Hepatocyte (in vitro differentiated cells): ENCODE results near the gene ZDHHC7. TPM values are rescaled to one million over a fixed set of nuclear protein-coding genes. Genes with fewer than 3 reads are reported as not detected.

Experiments used
- DNase-seq: peaks from one replicate; pipeline ENCODE4 v3.0.0-alpha.2; 2016; ENCODE audit warnings: low spot score
- H2AFZ ChIP-seq: fragments of 200-600 bp; sonication (generic); 2 replicates; pipeline ENCODE4 v1.6.0; 2016; ENCODE audit warnings: antibody characterized with exemption, mild to moderate bottlenecking
- H3K27ac ChIP-seq: fragments of 200-600 bp; sonication (generic); 2 replicates; pipeline ENCODE4 v1.5.1; 2016; ENCODE audit warnings: mild to moderate bottlenecking
- H3K27me3 ChIP-seq: fragments of 200-600 bp; sonication (generic); 2 replicates; pipeline ENCODE4 v1.6.1; 2016
- H3K36me3 ChIP-seq: fragments of 200-600 bp; sonication (generic); replicated peaks from 2 replicates; pipeline ENCODE4 v1.5.1; 2016; ENCODE audit warnings: low read depth; ENCODE audit not compliant: insufficient read depth
- H3K4me1 ChIP-seq: fragments of 200-600 bp; sonication (generic); 2 replicates; pipeline ENCODE4 v1.5.1; 2016; ENCODE audit warnings: mild to moderate bottlenecking, moderate library complexity; ENCODE audit not compliant: insufficient read depth
- H3K4me2 ChIP-seq: fragments of 200-600 bp; sonication (generic); 2 replicates; pipeline ENCODE4 v1.6.0; 2016
- H3K4me3 ChIP-seq: fragments of 200-600 bp; sonication (generic); 2 replicates; pipeline ENCODE4 v1.5.1; 2016; ENCODE audit warnings: mild to moderate bottlenecking
- H3K79me2 ChIP-seq: fragments of 200-600 bp; sonication (generic); 2 replicates; pipeline ENCODE4 v1.6.0; 2017; ENCODE audit warnings: mild to moderate bottlenecking
- H3K9me2 ChIP-seq: fragments of 200-600 bp; sonication (generic); replicated peaks from 2 replicates; pipeline ENCODE4 v1.6.0; 2017; ENCODE audit warnings: mild to moderate bottlenecking; ENCODE audit not compliant: insufficient read depth
- H3K9me3 ChIP-seq: fragments of 200-600 bp; sonication (generic); 2 replicates; pipeline ENCODE4 v1.5.1; 2016; ENCODE audit warnings: low read depth, mild to moderate bottlenecking
- H4K20me1 ChIP-seq: fragments of 200-600 bp; sonication (generic); 2 replicates; pipeline ENCODE4 v1.6.0; 2016; ENCODE audit warnings: mild to moderate bottlenecking; ENCODE audit not compliant: insufficient read depth, poor library complexity, severe bottlenecking
- EZH2 ChIP-seq: fragments of 200-600 bp; sonication (generic); IDR thresholded peaks from 2 replicates; pipeline ENCODE4 v1.6.1; 2016; ENCODE audit warnings: antibody characterized with exemption, mild to moderate bottlenecking, borderline replicate concordance
- EZH2phosphoT487 ChIP-seq: fragments of 200-600 bp; sonication (generic); IDR thresholded peaks from one replicate; pipeline ENCODE4 v1.6.1; 2018; ENCODE audit warnings: antibody characterized with exemption, mild to moderate bottlenecking, low read depth, moderate library complexity; ENCODE audit not compliant: unreplicated experiment, severe bottlenecking
- WGBS: methylation state at CpG from one replicate; pipeline ENCODE4 v1.1.6; 2016; ENCODE audit warnings: low lambda C conversion rate; ENCODE audit errors: missing lambda C conversion rate; 5-methylcytosine and 5-hydroxymethylcytosine counted together
- polyA plus RNA-seq: library from polyadenylated mRNA; unstranded; fragments of >200 nt; fragmentation: Nextera tagmentation; extraction: Ambion mirVana; gene quantifications from 2 replicates; pipeline ENCODE4 v1.2.1, GENCODE V29; 2016
- total RNA-seq: library from RNA; depleted of rRNA; stranded (reverse); fragments of >200 nt; gene quantifications from 2 replicates; pipeline ENCODE4 v1.2.3, GENCODE V29; 2014
- TF ChIP-seq, protein P1 (sequence below): fragments of 200-600 bp; sonication (generic); IDR thresholded peaks from 2 replicates; pipeline ENCODE4 v1.5.1; 2016; ENCODE audit warnings: antibody characterized with exemption, mild to moderate bottlenecking; ENCODE audit not compliant: poor library complexity

Gene ZDHHC7
- total and polyA plus RNA-seq, 2 experiments from 2014 or later = 51.4 to 65.2 TPM

DNA sequence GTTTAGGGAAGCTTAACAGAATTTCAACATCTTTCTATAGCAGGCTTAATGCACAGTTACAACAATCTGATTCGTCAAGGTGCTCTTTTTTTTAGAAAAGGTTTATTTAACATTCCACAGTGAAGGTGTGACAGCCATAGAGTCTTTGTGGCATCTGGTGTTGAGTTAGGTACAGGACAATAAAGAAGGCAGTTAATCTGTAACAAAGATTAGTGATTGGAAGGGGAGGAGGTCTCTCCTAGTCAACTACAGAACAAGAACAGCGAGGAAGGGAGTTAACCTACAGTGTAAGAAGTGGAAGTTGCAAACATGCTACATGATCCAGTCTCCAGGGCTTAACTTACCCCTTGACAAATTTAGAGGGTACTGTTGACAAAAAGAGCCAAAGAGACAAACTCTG lies 3.0 kb upstream of the ZDHHC7 start:
- WGBS = 51% methylated on average over 2 of the region's 2 CpGs
- Histone ChIP-seq H3K4me2 (peak overlapping the region; percentile 54), H3K27ac (peak overlapping the region; percentile 90), H3K36me3 (no peaks in the 10 kb centered on the region), H3K4me3 (no peak overlapping the region), H4K20me1 (peaks cover 3% of the 10 kb centered on the region), H3K79me2 (peaks cover 23% of the 10 kb centered on the region), H3K27me3 (no peaks in the 10 kb centered on the region), H3K9me3 (no peaks in the 10 kb centered on the region), H2AFZ (no peak overlapping the region), H3K9me2 (no peaks in the 10 kb centered on the region), H3K4me1 (peaks cover 31% of the 10 kb centered on the region)
- no peak for TF ChIP-seq EZH2phosphoT487
- no peak for TF ChIP-seq EZH2
- TF ChIP-seq, protein P1, sequence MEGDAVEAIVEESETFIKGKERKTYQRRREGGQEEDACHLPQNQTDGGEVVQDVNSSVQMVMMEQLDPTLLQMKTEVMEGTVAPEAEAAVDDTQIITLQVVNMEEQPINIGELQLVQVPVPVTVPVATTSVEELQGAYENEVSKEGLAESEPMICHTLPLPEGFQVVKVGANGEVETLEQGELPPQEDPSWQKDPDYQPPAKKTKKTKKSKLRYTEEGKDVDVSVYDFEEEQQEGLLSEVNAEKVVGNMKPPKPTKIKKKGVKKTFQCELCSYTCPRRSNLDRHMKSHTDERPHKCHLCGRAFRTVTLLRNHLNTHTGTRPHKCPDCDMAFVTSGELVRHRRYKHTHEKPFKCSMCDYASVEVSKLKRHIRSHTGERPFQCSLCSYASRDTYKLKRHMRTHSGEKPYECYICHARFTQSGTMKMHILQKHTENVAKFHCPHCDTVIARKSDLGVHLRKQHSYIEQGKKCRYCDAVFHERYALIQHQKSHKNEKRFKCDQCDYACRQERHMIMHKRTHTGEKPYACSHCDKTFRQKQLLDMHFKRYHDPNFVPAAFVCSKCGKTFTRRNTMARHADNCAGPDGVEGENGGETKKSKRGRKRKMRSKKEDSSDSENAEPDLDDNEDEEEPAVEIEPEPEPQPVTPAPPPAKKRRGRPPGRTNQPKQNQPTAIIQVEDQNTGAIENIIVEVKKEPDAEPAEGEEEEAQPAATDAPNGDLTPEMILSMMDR = no peak
- DNase-seq = no peak

DNA sequence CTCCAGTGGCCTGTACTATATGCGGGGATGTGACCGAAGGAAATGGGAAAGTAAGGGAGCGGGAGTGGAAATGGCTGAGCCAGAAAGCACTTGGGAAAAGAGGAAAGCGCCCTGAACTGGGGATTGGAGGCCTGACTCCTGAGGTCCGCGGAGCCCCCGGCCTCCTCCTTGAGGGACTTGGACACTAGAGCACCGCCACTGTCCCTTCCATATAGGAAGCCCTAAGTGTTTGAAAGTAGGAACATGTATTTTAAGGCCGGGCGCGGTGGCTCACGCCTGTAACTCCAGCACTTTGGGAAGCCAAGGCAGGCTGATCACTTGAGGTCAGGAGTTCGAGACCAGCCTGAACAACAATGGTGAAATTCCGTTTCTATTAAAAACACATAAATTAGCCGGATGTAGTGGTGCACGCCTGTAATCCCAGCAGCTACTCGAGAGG lies 530 bp upstream of the ZDHHC7 start:
- Histone ChIP-seq H3K9me2 (no peaks in the 10 kb centered on the region), H3K27me3 (no peaks in the 10 kb centered on the region), H4K20me1 (peaks cover 10% of the 10 kb centered on the region), H3K4me3 (peak overlapping the region; percentile 93), H3K4me2 (peak overlapping the region; percentile 89), H3K9me3 (no peaks in the 10 kb centered on the region), H3K4me1 (peaks cover 38% of the 10 kb centered on the region), H3K36me3 (no peaks in the 10 kb centered on the region), H3K79me2 (peaks cover 47% of the 10 kb centered on the region), H3K27ac (peak overlapping the region; percentile 100), H2AFZ (peak overlapping the region; percentile 92)
- no peak for DNase-seq
- TF ChIP-seq EZH2phosphoT487 (no peak), EZH2 (no peak)
- TF ChIP-seq, protein P1 = no peak
- 26% methylated on average over 17 of the region's 17 CpGs for WGBS

DNA sequence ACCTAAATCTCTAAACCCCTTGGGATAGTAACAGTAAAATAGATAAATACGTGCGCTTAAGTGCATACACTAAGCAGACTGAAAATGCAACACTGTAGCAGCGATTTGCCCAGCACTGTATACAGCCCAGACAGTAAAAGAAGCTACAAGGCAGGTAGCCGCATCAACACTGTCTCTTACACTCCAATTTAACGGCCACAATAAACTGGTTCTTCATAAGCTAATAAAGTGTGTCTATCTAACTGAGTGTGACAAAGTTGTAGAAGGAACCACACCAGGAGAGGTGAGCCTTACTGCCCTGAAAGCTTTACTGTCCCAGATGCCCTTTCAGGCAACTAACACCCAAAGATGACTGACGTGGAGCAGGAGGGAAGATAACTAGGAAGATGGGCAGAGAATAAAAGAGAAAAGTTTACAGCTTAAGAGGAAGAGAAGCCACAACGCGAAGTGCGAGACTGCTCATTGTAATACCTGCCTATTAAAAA lies 847 bp downstream of the ZDHHC7 start:
- Histone ChIP-seq H3K27me3 (no peaks in the 10 kb centered on the region), H4K20me1 (peaks cover 18% of the 10 kb centered on the region), H3K9me2 (no peaks in the 10 kb centered on the region), H3K79me2 (peaks cover 61% of the 10 kb centered on the region), H3K4me1 (peaks cover 39% of the 10 kb centered on the region), H3K4me2 (peak overlapping the region; percentile 89), H3K4me3 (peak overlapping the region; percentile 93), H3K36me3 (no peaks in the 10 kb centered on the region), H2AFZ (no peak overlapping the region), H3K27ac (peak overlapping the region; percentile 100), H3K9me3 (no peaks in the 10 kb centered on the region)
- TF ChIP-seq EZH2phosphoT487 (no peak), EZH2 (no peak)
- TF ChIP-seq, protein P1 = no peak
- 41% methylated on average over 9 of the region's 9 CpGs for WGBS
- DNase-seq = no peak
